Mucosa of descending colon (tissue), 3 donors: ENCODE measurements around the gene TTBK1. TPM values are rescaled to one million over a fixed set of nuclear protein-coding genes. Genes with fewer than 3 reads are reported as not detected.

Experiments used
- ATAC-seq: fragments of 200-7000 bp; cut with Tn5 transposase; one replicate; pipeline ENCODE4 v1.9.1; 2020; ENCODE audit warnings: mild to moderate bottlenecking, moderate library complexity
- DNase-seq, 3 donors: peaks; one replicate each; pipeline ENCODE4 v3.0.0-alpha.2; 2020
- H3K36me3 ChIP-seq: fragments of 200-600 bp; one replicate; pipeline ENCODE4 v1.8.0; 2021; ENCODE audit warnings: low read depth, mild to moderate bottlenecking
- H3K4me1 ChIP-seq: fragments of 200-600 bp; one replicate; pipeline ENCODE4 v1.8.0; 2021; ENCODE audit warnings: low read depth, mild to moderate bottlenecking
- H3K4me3 ChIP-seq: fragments of 200-600 bp; one replicate; pipeline ENCODE4 v1.8.0; 2021; ENCODE audit warnings: mild to moderate bottlenecking
- H3K9me3 ChIP-seq: fragments of 200-600 bp; one replicate; pipeline ENCODE4 v1.8.0; 2021; ENCODE audit warnings: mild to moderate bottlenecking
- CTCF ChIP-seq: fragments of 200-600 bp; IDR thresholded peaks from one replicate; pipeline ENCODE4 v1.8.0; 2022; ENCODE audit warnings: antibody characterized with exemption, mild to moderate bottlenecking
- intact Hi-C, 2 donors: fragments of 100-400 bp; cut with DNase I in 1 of 2; cut with micrococcal nuclease in 1 of 2; formaldehyde crosslinking; loops; one replicate each; pipeline versions ENCODE4 v1.11.0 to v1.11.1; 2022; cut with DNase I, micrococcal nuclease
- total RNA-seq, 3 donors: library from RNA; stranded (reverse); fragmentation: NEBNext Ultra II Directional in 2 of 3; extraction: Animal tissue kit (Norgen Biotek cat#: 25700) in 2 of 3; gene quantifications; one replicate each; pipeline versions ENCODE4 v1.2.1 to v1.2.4, GENCODE V29; 2021 to 2023
- donor health status: DM: no; HTN: no; CAD: no; lungs with moderate emphysema.
- donor health status: DM: no; HTN: no; CAD: no.
- donor health status: DM: no; HTN: yes; CAD: no.

The TTBK1 gene
- total RNA-seq, 3 donors from 2014 or later = 0.24 to 0.95 (median 0.93) TPM

- TF ChIP-seq CTCF = no peak
- no peaks in the 10 kb centered on the region for H3K9me3 ChIP-seq
- H3K4me1 ChIP-seq = peaks cover 44% of the 10 kb centered on the region
- intact Hi-C loops = no loop called here
- H3K36me3 ChIP-seq = no peaks in the 10 kb centered on the region
- ATAC-seq (no peak), DNase-seq (peak in 1 of 3 donors; percentile 53)
- H3K4me3 ChIP-seq = no peak overlapping the region
Measured at GRCh38 chr6:43275801-43276576, 32.7 kb downstream of the TTBK1 start.

- Histone ChIP-seq H3K4me3 (no peak overlapping the region), H3K4me1 (peaks cover 40% of the 10 kb centered on the region), H3K36me3 (no peaks in the 10 kb centered on the region), H3K9me3 (no peaks in the 10 kb centered on the region)
- TF ChIP-seq CTCF = no peak
- intact Hi-C loops = no loop called here
- DNase-seq (peak; percentile 64 to 79 (median 77)), ATAC-seq (peak; percentile 62)
Measured at GRCh38 chr6:43276577-43277305, 33.5 kb downstream of the TTBK1 start.

GRCh38 chr6:43277306-43277642, 34.0 kb downstream of the TTBK1 start:
- intact Hi-C loops = no loop called here
- DNase-seq (peak in 1 of 3 donors; percentile 44), ATAC-seq (no peak)
- TF ChIP-seq CTCF = no peak
- Histone ChIP-seq H3K36me3 (no peaks in the 10 kb centered on the region), H3K4me1 (peaks cover 40% of the 10 kb centered on the region), H3K9me3 (no peaks in the 10 kb centered on the region), H3K4me3 (no peak overlapping the region)

- intact Hi-C loops = no loop called here
- DNase-seq (peak; percentile 84 to 91 (median 88)), ATAC-seq (peak; percentile 63)
Measured at GRCh38 chr6:43277643-43278523, 34.6 kb downstream of the TTBK1 start.

More at GRCh38 chr6:43277643-43278523, 34.6 kb downstream of the TTBK1 start:
- Histone ChIP-seq H3K36me3 (no peaks in the 10 kb centered on the region), H3K4me1 (peaks cover 40% of the 10 kb centered on the region), H3K9me3 (no peaks in the 10 kb centered on the region), H3K4me3 (no peak overlapping the region)
- TF ChIP-seq CTCF = no peak
